Karpas-422 (cell line): Measurements from ENCODE around the gene OR5AU1. TPM values are rescaled to one million over a fixed set of nuclear protein-coding genes. Genes with fewer than 3 reads are reported as not detected.
"Not testable (repeated sequence)": the region's sequence is repeated elsewhere in the genome, so short reads cannot be mapped to it uniquely, and the experiment has no call there.

Experiments used
- DNase-seq: peaks from one replicate; pipeline ENCODE4 v3.0.0-alpha.2; 2015
- H2AFZ ChIP-seq: fragments of 200-600 bp; sonication (generic); 2 replicates; pipeline ENCODE4 v1.6.1; 2014; ENCODE audit warnings: antibody characterized with exemption, low read length, mixed read lengths
- H3K27ac ChIP-seq: fragments of 200-600 bp; sonication (generic); 2 replicates; pipeline ENCODE4 v1.5.1; 2014; ENCODE audit warnings: mild to moderate bottlenecking, low read length, moderate library complexity
- H3K27me3 ChIP-seq: fragments of 200-600 bp; sonication (generic); 2 replicates; pipeline ENCODE4 v1.6.1; 2014; ENCODE audit warnings: low read length, mixed read lengths
- H3K36me3 ChIP-seq: fragments of 200-600 bp; sonication (generic); 2 replicates; pipeline ENCODE4 v1.6.1; 2014; ENCODE audit warnings: low read length, mixed read lengths; ENCODE audit not compliant: insufficient read depth
- H3K4me1 ChIP-seq: fragments of 200-600 bp; sonication (generic); 2 replicates; pipeline ENCODE4 v1.6.1; 2014; ENCODE audit warnings: mild to moderate bottlenecking, low read length, mixed read lengths
- H3K4me2 ChIP-seq: fragments of 200-600 bp; sonication (generic); 2 replicates; pipeline ENCODE4 v1.6.1; 2014; ENCODE audit warnings: low read length, low read depth, mild to moderate bottlenecking; ENCODE audit not compliant: poor library complexity, severe bottlenecking
- H3K4me3 ChIP-seq: fragments of 200-600 bp; sonication (generic); 2 replicates; pipeline ENCODE4 v1.5.1; 2014; ENCODE audit warnings: mild to moderate bottlenecking, antibody characterized with exemption, low read length, mixed read lengths
- H3K79me2 ChIP-seq: fragments of 200-600 bp; sonication (generic); 2 replicates; pipeline ENCODE4 v1.6.1; 2014; ENCODE audit warnings: mild to moderate bottlenecking, low read length, mixed read lengths
- H3K9ac ChIP-seq: fragments of 200-600 bp; sonication (generic); 2 replicates; pipeline ENCODE4 v1.6.0; 2014; ENCODE audit warnings: low read length
- H3K9me2 ChIP-seq: fragments of 200-600 bp; sonication (generic), shearing (Covaris generic); replicated peaks from 2 replicates; pipeline ENCODE4 v1.6.0; 2014; ENCODE audit warnings: mild to moderate bottlenecking, low read length, moderate library complexity; ENCODE audit not compliant: insufficient read depth
- H3K9me3 ChIP-seq: fragments of 300-700, 200-600 bp; sonication (generic); 2 replicates; pipeline ENCODE4 v1.6.1; 2014; ENCODE audit warnings: low read length, mixed read lengths
- H4K20me1 ChIP-seq: fragments of 200-600 bp; sonication (generic); 2 replicates; pipeline ENCODE4 v1.6.1; 2014; ENCODE audit warnings: mild to moderate bottlenecking, antibody characterized with exemption, low read length, low read depth; ENCODE audit not compliant: insufficient read depth
- total RNA-seq: library from RNA; depleted of rRNA; stranded (reverse); fragments of >200 nt; shearing (Covaris generic); gene quantifications from 2 replicates; pipeline ENCODE4 v1.2.3, GENCODE V29; 2014; ENCODE audit warnings: low replicate concordance

The OR5AU1 gene
- total RNA-seq, 1 experiment from 2014 or later: not detected

DNA sequence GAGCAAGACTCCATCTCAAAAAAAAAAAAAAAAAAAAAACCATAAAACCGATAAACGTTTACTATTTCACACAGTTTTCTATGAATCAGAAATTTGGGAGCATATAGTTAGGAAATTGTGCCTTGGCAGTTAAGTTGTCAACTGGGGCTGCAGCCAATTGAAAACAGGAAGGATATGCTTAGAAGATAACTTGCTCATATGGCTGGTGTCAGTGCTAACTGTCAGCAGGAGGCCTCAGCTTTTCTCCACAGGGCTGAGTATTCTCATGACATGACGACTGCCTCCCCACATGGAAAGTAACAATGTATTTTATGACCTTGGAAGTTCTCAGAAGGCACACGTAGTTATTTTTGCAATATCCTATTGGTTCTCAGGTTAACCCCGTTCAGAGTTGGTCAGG, 29.6 kb upstream of the OR5AU1 start:
- H3K79me2 ChIP-seq: no peaks in the 10 kb centered on the region
- H3K9ac ChIP-seq: no peak overlapping the region
- no peaks in the 10 kb centered on the region for H3K27me3 ChIP-seq
- no peaks in the 10 kb centered on the region for H3K9me2 ChIP-seq
- no peaks in the 10 kb centered on the region for H3K4me1 ChIP-seq
- H3K4me3 ChIP-seq: no peak overlapping the region
- no peak overlapping the region for H3K27ac ChIP-seq
- no peaks in the 10 kb centered on the region for H3K36me3 ChIP-seq
- H3K4me2 ChIP-seq: no peak overlapping the region
- H3K9me3 ChIP-seq: no peaks in the 10 kb centered on the region
- no peak overlapping the region for H2AFZ ChIP-seq
- no peak for DNase-seq
- H4K20me1 ChIP-seq: no peaks in the 10 kb centered on the region

DNA sequence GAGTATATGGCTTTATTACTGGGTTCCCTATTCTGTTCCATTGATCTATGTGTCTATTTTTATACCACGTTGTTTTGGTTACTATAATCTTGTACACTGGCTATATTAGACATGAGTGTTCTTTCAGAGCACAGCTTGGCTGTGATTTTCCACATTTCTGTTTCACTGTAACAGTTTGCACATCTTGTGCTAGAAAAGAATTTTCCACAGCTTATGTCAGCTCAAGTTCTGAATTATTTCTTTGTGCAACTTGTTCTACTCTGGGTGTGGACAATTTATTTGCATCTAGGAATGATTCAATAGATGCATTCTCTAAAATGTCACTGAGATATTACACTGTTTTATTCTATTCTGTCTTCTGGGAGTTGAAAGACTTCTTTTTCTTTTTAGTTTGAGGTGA, 28.4 kb upstream of the OR5AU1 start:
- no peak overlapping the region for H3K4me3 ChIP-seq
- H3K9me2 ChIP-seq: no peaks in the 10 kb centered on the region
- H2AFZ ChIP-seq: no peak overlapping the region
- H4K20me1 ChIP-seq: no peaks in the 10 kb centered on the region
- H3K79me2 ChIP-seq: no peaks in the 10 kb centered on the region
- no peak overlapping the region for H3K4me2 ChIP-seq
- H3K9ac ChIP-seq: no peak overlapping the region
- no peaks in the 10 kb centered on the region for H3K36me3 ChIP-seq
- H3K27me3 ChIP-seq: no peaks in the 10 kb centered on the region
- no peak for DNase-seq
- H3K4me1 ChIP-seq: no peaks in the 10 kb centered on the region
- no peak overlapping the region for H3K27ac ChIP-seq
- H3K9me3 ChIP-seq: no peaks in the 10 kb centered on the region

DNA sequence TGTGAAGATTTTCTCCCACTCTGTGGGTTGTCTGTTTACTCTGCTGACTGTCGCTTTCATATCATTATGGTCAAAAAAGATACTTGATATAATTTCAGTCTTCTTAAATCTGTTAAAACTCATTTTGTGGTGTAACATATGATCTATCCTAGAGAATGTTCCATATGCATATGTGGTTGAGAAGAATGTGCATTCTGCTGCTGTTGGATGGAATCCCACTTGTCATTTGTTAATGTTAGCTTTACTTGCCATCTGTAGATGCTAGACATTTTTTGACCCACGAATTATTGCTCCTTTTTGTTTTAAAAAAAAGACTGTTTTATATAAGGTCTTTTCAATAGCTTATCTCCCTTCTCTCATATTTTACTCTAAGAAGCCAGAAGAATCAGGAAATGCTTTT, 26.3 kb upstream of the OR5AU1 start:
- Histone ChIP-seq H3K27ac (no peak overlapping the region), H4K20me1 (no peaks in the 10 kb centered on the region), H3K9me3 (no peaks in the 10 kb centered on the region), H3K9ac (no peak overlapping the region), H3K79me2 (no peaks in the 10 kb centered on the region), H3K9me2 (no peaks in the 10 kb centered on the region), H3K4me3 (no peak overlapping the region), H3K27me3 (no peaks in the 10 kb centered on the region), H2AFZ (no peak overlapping the region), H3K36me3 (no peaks in the 10 kb centered on the region), H3K4me1 (no peaks in the 10 kb centered on the region), H3K4me2 (no peak overlapping the region)
- no peak for DNase-seq

DNA sequence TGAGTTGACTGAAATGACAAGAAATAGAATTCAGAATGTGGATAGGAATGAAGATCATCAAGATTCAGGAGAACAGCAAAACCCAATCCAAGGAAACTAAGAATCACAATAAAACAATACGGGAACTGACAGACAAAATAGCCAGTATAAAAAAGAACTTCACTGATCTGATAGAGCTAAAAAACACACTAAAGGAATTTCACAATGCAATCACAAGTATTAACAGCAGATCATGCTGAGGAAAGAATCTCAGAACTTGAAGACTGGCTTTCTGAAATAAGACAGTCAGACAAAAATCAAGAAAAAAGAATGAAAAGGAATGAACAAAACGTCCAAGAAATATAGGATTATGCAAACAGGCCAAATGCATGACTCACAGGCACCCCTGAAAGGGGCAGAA, 15.3 kb upstream of the OR5AU1 start:
- Histone ChIP-seq H3K27me3 (peaks cover 8% of the 10 kb centered on the region; the same call in 1 of the 2 replicates), H3K9ac (no peak overlapping the region)

DNA sequence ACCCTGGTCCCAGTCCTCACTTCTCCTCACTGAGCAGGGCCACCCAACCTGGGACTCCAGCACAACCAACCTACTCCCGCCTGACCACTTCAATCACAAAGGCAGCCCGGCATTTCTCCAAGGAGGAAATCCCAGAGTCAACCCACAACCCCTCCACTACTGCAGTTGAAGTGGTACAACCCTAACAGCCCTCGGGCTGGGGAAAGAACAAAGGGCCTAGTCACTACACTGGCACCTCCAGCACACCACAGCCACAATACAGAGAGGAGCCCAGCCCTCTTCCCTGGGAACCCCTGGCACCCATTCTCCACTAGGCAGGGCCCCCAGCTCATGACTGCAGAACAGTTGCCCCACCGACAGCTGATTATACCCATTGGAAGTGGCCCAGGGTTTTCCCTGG, 13.7 kb upstream of the OR5AU1 start:
- H3K4me2 ChIP-seq: no peak overlapping the region
- H3K4me3 ChIP-seq: no peak overlapping the region
- H4K20me1 ChIP-seq: no peaks in the 10 kb centered on the region
- no peak for DNase-seq
- no peak overlapping the region for H3K27ac ChIP-seq
- no peaks in the 10 kb centered on the region for H3K9me2 ChIP-seq
- no peak overlapping the region for H3K9ac ChIP-seq
- H3K79me2 ChIP-seq: no peaks in the 10 kb centered on the region
- peaks cover 6% of the 10 kb centered on the region; the same call in 1 of the 2 replicates for H3K9me3 ChIP-seq
- no peaks in the 10 kb centered on the region for H3K4me1 ChIP-seq
- H3K36me3 ChIP-seq: no peaks in the 10 kb centered on the region
- no peak overlapping the region for H2AFZ ChIP-seq
- H3K27me3 ChIP-seq: peaks cover 8% of the 10 kb centered on the region; the same call in 1 of the 2 replicates

More for the DNA sequence above, 15.3 kb upstream of the OR5AU1 start:
- H3K4me3 ChIP-seq: no peak overlapping the region
- H4K20me1 ChIP-seq: no peaks in the 10 kb centered on the region
- H3K36me3 ChIP-seq: no peaks in the 10 kb centered on the region
- H3K4me1 ChIP-seq: no peaks in the 10 kb centered on the region
- peaks cover 6% of the 10 kb centered on the region; the same call in 1 of the 2 replicates for H3K9me3 ChIP-seq
- H3K4me2 ChIP-seq: no peak overlapping the region
- no peak for DNase-seq
- no peak overlapping the region for H3K27ac ChIP-seq
- H3K9me2 ChIP-seq: no peaks in the 10 kb centered on the region
- H3K79me2 ChIP-seq: no peaks in the 10 kb centered on the region
- H2AFZ ChIP-seq: no peak overlapping the region

DNA sequence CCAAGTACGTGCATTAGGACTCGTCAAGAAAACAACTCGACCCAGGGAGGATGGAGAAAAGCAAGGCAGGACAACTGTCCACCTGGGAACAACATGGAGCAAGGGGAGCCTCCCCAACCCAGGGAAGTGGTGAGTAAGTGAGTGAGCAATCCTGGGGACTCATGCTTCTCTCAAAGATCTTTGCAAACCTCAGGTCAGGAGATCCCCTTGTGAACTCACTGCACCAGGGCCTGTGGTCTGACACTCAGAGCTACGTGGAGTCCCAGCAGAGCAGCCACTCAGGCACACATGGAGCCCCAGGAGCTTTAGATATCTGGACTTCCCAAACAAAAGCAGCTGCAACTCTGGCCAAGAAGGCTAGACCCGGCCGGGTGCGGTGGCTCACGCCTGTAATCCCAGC, 12.2 kb upstream of the OR5AU1 start:
- H3K9me3 ChIP-seq: peaks cover 6% of the 10 kb centered on the region; the same call in 1 of the 2 replicates
- no peaks in the 10 kb centered on the region for H3K79me2 ChIP-seq
- no peaks in the 10 kb centered on the region for H3K36me3 ChIP-seq
- H3K4me1 ChIP-seq: no peaks in the 10 kb centered on the region
- H3K9me2 ChIP-seq: no peaks in the 10 kb centered on the region
- no peak overlapping the region for H3K4me2 ChIP-seq
- H3K27me3 ChIP-seq: peaks cover 8% of the 10 kb centered on the region; the same call in 1 of the 2 replicates
- H4K20me1 ChIP-seq: no peaks in the 10 kb centered on the region
- DNase-seq: no peak
- H2AFZ ChIP-seq: no peak overlapping the region
- no peak overlapping the region for H3K27ac ChIP-seq
- no peak overlapping the region for H3K4me3 ChIP-seq
- H3K9ac ChIP-seq: no peak overlapping the region

DNA sequence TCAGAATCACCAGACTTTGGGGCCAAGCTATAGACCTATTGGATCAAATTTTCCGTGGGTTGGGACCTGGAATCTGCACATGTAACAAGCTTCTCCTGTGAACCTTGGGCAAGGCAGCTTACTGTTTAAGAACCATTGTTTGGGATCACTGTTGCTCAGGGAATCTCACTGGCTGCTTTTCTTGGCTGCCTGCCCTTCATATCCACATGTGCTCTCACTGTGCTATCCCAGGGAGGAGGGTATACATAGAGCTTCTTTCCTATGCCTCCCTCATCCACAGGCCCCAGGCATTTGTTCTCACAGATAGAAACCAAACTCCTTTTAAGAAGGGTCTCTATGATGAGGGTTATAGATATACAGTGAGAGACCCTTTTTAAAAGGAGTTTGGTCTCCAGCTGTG, 9.8 kb upstream of the OR5AU1 start:
- DNase-seq, H3K27me3 ChIP-seq, H3K9me3 ChIP-seq, H2AFZ ChIP-seq, H3K27ac ChIP-seq, H3K4me1 ChIP-seq, H3K79me2 ChIP-seq, H3K4me3 ChIP-seq, H3K36me3 ChIP-seq, H3K9ac ChIP-seq, H3K4me2 ChIP-seq, H3K9me2 ChIP-seq, H4K20me1 ChIP-seq: not testable (repeated sequence)

DNA sequence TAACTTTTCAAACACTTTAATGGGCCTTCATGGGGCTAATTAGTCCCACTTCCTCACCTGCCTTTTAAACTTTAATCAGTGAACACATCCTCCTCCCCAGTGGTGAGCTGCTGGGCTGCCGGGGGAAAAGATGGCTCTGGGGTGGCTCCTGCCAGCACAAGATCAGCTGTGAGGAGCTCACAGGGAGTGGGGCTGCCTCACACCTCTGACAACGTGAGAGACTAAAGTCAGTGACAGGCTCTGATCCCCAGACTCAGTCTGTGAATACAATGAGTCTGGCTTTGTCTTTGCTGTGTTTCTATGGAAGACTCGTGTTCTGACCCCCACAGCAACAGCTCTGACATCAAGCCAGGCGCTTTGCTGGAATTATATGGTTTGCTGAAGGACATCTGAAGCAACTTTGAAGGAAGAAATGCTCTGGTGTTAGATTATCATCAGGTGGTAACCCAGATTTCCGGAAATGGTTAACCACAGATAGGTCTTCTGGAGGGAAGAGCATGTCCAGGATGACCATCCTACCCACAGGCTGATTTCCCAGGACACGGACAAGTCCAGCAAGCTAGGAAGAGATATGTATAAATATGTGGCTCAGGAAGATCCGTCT, 9.2 kb upstream of the OR5AU1 start:
- H3K27me3 ChIP-seq, H3K9me3 ChIP-seq, H2AFZ ChIP-seq, H3K36me3 ChIP-seq, DNase-seq, H3K4me3 ChIP-seq, H3K9ac ChIP-seq, H3K4me2 ChIP-seq, H4K20me1 ChIP-seq, H3K79me2 ChIP-seq, H3K4me1 ChIP-seq, H3K9me2 ChIP-seq, H3K27ac ChIP-seq: not testable (repeated sequence)
